ENCODE data around the gene SCGB1C1.
A peak's percentile ranks its signal among the peaks of the same experiment; 100 is the strongest.

The SCGB1C1 gene

GRCh38 chr11:205221-206001 lies 12.5 kb downstream of the SCGB1C1 start:
- no peak for DNase-seq

- no peak for DNase-seq
Observed at GRCh38 chr11:206002-206384, 13.1 kb downstream of the SCGB1C1 start.

GRCh38 chr11:206526-207207 lies 13.8 kb downstream of the SCGB1C1 start:
- DNase-seq = no peak

- DNase-seq = peak; percentile 92
Observed at GRCh38 chr11:207208-207862, 14.5 kb downstream of the SCGB1C1 start, which contains the start of the genes BET1L and RIC8A. BET1L (minus strand) TSS chr11:207399; CDS start chr11:207321, 78 bp downstream. RIC8A (plus strand) TSS chr11:207708; CDS start chr11:208855, 1,147 bp downstream.

- peak; percentile 58 for DNase-seq
Observed at GRCh38 chr11:207863-208180, 14.9 kb downstream of the SCGB1C1 start.

GRCh38 chr11:208181-208916 lies 15.5 kb downstream of the SCGB1C1 start:
- DNase-seq = peak; percentile 53

- DNase-seq = no peak
Observed at GRCh38 chr11:208917-209260, 16.0 kb downstream of the SCGB1C1 start.

GRCh38 chr11:209275-210121 lies 16.6 kb downstream of the SCGB1C1 start:
- DNase-seq = no peak

GRCh38 chr11:210122-210802 lies 17.4 kb downstream of the SCGB1C1 start:
- no peak for DNase-seq

- no peak for DNase-seq
Observed at GRCh38 chr11:210803-211180, 17.9 kb downstream of the SCGB1C1 start.

- DNase-seq = no peak
Observed at GRCh38 chr11:211295-211694, 18.4 kb downstream of the SCGB1C1 start.

- no peak for DNase-seq
Observed at GRCh38 chr11:211741-212140, 18.9 kb downstream of the SCGB1C1 start.

GRCh38 chr11:212150-213100 lies 19.5 kb downstream of the SCGB1C1 start:
- DNase-seq = no peak

- no peak for DNase-seq
Observed at GRCh38 chr11:213111-213510, 20.2 kb downstream of the SCGB1C1 start.

GRCh38 chr11:214083-214482 lies 21.2 kb downstream of the SCGB1C1 start:
- DNase-seq = no peak

- DNase-seq = no peak
Observed at GRCh38 chr11:215581-216037, 22.7 kb downstream of the SCGB1C1 start.

- no peak for DNase-seq
Observed at GRCh38 chr11:216081-216974, 23.4 kb downstream of the SCGB1C1 start.

- DNase-seq = no peak
Observed at GRCh38 chr11:217704-218103, 24.8 kb downstream of the SCGB1C1 start.

Data from NCI-H1105 (cell line).